Measurements from ENCODE around the gene APOLD1. TPM values are rescaled to one million over a fixed set of nuclear protein-coding genes. Genes with fewer than 3 reads are reported as not detected.
"Not testable (repeated sequence)": the region's sequence is repeated elsewhere in the genome, so short reads cannot be mapped to it uniquely, and the experiment has no call there.

Gene APOLD1, protein sequence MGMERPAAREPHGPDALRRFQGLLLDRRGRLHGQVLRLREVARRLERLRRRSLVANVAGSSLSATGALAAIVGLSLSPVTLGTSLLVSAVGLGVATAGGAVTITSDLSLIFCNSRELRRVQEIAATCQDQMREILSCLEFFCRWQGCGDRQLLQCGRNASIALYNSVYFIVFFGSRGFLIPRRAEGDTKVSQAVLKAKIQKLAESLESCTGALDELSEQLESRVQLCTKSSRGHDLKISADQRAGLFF
- 0.93 and 1.3 TPM in 2 replicates for polyA plus RNA-seq (2011; rRNA removed)
- polyA plus RNA-seq (2012; cell fraction: cytosol; rRNA removed), result 0.21 and 0.26 TPM in 2 replicates
- polyA plus RNA-seq (2012; cell fraction: nucleus; rRNA removed), result 0.10 and 0.31 TPM in 2 replicates
- polyA plus RNA-seq (2017; fragmentation: RNase III; extraction: RNeasy Plus Mini Kit Qiagen cat#74134 plus additional on column Dnase treatment), result 0.42 to 0.46 TPM (median 0.44 TPM) in 3 replicates
- 1.1 and 1.3 TPM in 2 replicates for polyA minus RNA-seq (2011; rRNA and poly(A)+ RNA removed)

- POLR2A ChIA-PET, result no interaction called here
- Histone ChIP-seq H3K27ac (peak within 1 kb of the TSS; percentile 85 to 94), H3K4me3 (peak within 1 kb of the TSS; percentile 44), H3K9me3 (no peaks in the 10 kb centered on the region), H3K4me2 (peak within 1 kb of the TSS; percentile 79), H3K4me1 (peaks cover 27% of the 10 kb centered on the region)
- CTCF ChIA-PET, result interaction anchor here (0.6 to 5.6 kb wide), 8 partner anchors 16 to 201 kb away, joined by 3 to 74 read pairs (median 4); partner anchors contain the start of gene GPRC5A
- FAIRE-seq (no peak), ATAC-seq (no peak), DNase-seq (ENCODE audit: low read depth in 1 of 2, low spot score in 1 of 2) (no peak)
- TF ChIP-seq FOSL2 (IDR thresholded peaks at IDR 0.05) (no peak), FOSL2 (CRISPR knock-in tag; IDR thresholded peaks at IDR 0.05) (no peak), RFX5 (IDR thresholded peaks at IDR 0.05) (no peak), CBX8 (IDR thresholded peaks at IDR 0.05) (no peak), ZSCAN20 (CRISPR knock-in tag; IDR thresholded peaks at IDR 0.05) (no peak), CHD4 (IDR thresholded peaks at IDR 0.05; ENCODE audit: borderline replicate concordance) (no peak)
- WGBS (ENCODE audit: missing lambda C conversion rate), result 94% methylated on average over 14 of the region's 14 CpGs
These were observed at the start of gene APOLD1 for GRCh38 chr12:12784911-12785814. TSS of gene APOLD1 (plus strand) at chr12:12785659. CDS start at chr12:12785692, 33 bp downstream.

DNA sequence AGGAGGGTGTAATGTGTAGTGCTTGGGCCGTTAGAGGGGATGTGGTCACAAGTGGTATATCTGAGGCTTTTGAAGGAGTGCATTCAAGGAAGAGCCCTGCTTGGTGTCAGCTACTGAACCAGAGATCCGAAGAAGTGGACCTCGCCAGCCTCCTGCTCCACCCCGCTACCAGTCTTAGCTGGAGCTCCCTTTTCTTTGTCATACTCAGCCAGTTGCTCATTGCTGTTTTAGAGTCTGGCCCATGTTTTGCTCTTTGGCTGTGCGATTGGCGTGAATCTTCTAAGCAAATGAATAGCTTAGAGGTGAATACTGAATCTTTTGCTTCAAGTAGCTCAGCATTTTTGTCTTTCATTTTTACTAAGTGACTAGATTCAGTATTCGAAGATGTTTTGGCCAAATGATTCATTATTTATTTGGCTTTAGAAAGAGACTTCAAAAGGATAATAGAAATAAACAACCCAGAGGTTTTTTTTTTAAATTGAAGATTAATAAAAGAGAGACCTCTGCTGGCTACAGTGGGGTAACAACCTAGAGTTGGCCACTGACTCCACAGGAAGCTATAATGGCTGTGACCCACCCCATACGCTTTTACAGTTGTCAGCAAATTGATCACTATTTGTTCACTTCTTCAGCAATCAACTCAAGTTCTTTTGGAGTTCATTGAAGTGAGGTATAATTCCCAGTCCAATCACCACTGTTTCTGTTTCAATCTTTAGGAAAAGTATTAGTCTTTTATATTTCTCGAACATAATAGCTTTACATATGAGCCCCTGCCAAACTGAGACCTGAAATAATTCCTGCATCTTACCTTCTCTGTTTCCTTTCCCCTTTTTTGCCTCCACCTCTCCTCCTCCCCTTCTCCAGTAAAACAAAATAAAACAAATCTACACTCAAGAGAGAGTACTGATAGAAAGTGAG lies 48.4 kb upstream of the APOLD1 start:
- Histone ChIP-seq H3K4me3 (no peak overlapping the region), H3K9me3 (no peaks in the 10 kb centered on the region), H3K4me2 (0 out of 3 replicates have a peak overlapping the region, but pooled peaks have one; percentile 16), H3K27ac (peak overlapping the region in 1 of 2 experiments; percentile 31; a peak in 1 of 6 replicates), H3K4me1 (peaks cover 4% of the 10 kb centered on the region; the same call in 1 of the 3 replicates)
- ATAC-seq (peak; percentile 87 to 93), FAIRE-seq (peak; percentile 46), DNase-seq (ENCODE audit: low read depth in 1 of 2, low spot score in 1 of 2) (peak; percentile 50)
- ChIA-PET CTCF (interaction anchor here (0.5 to 3.0 kb wide), 44 partner anchors 10 to 987 kb away, joined by 3 to 32 read pairs (median 4); partner anchors contain the start of genes CDKN1B and MANSC1), POLR2A (interaction anchor here (0.5 to 1.6 kb wide), 5 partner anchors 11 to 380 kb away, joined by 3 to 13 read pairs (median 3); partner anchors contain the start of gene BORCS5)
- TF ChIP-seq, protein P1, sequence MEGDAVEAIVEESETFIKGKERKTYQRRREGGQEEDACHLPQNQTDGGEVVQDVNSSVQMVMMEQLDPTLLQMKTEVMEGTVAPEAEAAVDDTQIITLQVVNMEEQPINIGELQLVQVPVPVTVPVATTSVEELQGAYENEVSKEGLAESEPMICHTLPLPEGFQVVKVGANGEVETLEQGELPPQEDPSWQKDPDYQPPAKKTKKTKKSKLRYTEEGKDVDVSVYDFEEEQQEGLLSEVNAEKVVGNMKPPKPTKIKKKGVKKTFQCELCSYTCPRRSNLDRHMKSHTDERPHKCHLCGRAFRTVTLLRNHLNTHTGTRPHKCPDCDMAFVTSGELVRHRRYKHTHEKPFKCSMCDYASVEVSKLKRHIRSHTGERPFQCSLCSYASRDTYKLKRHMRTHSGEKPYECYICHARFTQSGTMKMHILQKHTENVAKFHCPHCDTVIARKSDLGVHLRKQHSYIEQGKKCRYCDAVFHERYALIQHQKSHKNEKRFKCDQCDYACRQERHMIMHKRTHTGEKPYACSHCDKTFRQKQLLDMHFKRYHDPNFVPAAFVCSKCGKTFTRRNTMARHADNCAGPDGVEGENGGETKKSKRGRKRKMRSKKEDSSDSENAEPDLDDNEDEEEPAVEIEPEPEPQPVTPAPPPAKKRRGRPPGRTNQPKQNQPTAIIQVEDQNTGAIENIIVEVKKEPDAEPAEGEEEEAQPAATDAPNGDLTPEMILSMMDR (IDR thresholded peaks at IDR 0.05), result peak; percentile 63
- TF ChIP-seq SMC3 (IDR thresholded peaks at IDR 0.05) (peak; percentile 47; the same call in 2 of the 3 replicates), SREBF2 (IDR thresholded peaks at IDR 0.05) (no peak), CHD2 (IDR thresholded peaks at IDR 0.05; ENCODE audit: low read length, partially characterized antibody) (no peak), RAD21 (conservative IDR thresholded peaks at IDR 0.05 in 1 of 2, IDR thresholded peaks at IDR 0.05 in 1 of 2) (peak; percentile 49 to 65), CHD4 (IDR thresholded peaks at IDR 0.05; ENCODE audit: borderline replicate concordance) (no peak), REST (IDR thresholded peaks at IDR 0.05) (no peak), GATA3 (IDR thresholded peaks at IDR 0.05; ENCODE audit: borderline replicate concordance) (no peak), RARB (CRISPR knock-in tag; IDR thresholded peaks at IDR 0.05) (no peak), MAFK (IDR thresholded peaks at IDR 0.05; ENCODE audit: partially characterized antibody) (peak; percentile 89)
- 54% methylated on average over 9 of the region's 9 CpGs for WGBS (ENCODE audit: missing lambda C conversion rate)

DNA sequence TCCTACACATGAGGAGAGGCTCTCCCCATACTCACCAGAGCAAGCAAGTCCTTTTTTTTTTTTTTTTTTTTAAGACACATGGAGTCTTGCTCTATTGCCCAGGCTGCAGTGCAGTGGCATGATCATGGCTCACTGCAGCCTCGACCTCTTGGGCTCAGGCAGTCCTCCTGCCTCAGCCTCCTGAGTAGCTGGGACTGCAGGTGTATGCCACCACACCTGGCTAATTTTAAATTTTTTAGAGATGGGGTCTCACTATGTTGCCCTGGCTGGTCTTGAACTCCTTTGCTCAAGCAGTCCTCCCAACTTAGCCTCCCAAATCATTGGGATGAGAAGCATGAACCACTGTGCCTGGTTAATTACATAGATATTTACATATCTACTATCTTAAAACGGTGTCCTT lies 47.3 kb upstream of the APOLD1 start:
- FAIRE-seq, POLR2A ChIA-PET: not testable (repeated sequence)

More for the DNA sequence above, 47.3 kb upstream of the APOLD1 start:
- not testable (repeated sequence) for H3K27ac ChIP-seq; DNase-seq (ENCODE audit: low read depth in 1 of 2, low spot score in 1 of 2); H3K9me3 ChIP-seq; ATAC-seq; H3K4me1 ChIP-seq; H3K4me3 ChIP-seq; H3K4me2 ChIP-seq
- 32% methylated on average over 2 of the region's 2 CpGs for WGBS (ENCODE audit: missing lambda C conversion rate)
- CTCF ChIA-PET, result interaction anchor here (0.9 to 3.0 kb wide), 14 partner anchors 9 to 362 kb away, joined by 3 to 32 read pairs (median 7); no protein-coding TSS in a partner anchor
